ENCODE data around the gene CERS6.

The CERS6 gene

DNA sequence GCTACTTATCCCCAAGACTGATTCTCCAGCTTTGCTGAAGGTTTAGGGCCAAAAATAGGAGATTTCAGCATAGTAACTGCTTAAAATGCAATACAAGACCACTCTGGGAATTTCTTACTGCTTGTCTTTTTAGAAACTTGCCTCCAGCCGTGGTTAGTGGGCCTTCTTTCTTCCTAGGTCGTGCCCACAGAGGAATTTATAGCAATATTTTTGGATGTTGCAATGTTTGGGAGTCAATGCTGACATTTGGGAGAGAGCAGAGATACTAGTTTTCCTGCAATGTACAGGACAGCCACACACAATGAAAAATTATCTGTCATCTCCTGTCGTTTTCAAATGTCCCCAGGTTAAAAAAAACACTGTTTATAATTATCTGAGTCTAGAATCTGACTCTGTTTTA, 25.6 kb upstream of the CERS6 start:
- Histone ChIP-seq H3K36me3 (ENCODE audit: insufficient read depth, low read length) (no peaks in the 10 kb centered on the region), H3K4me3 (ENCODE audit: low read length) (no peak overlapping the region), H3K27me3 (ENCODE audit: insufficient read depth, low read length) (no peaks in the 10 kb centered on the region), H3K27ac (ENCODE audit: low read depth, low read length) (no peak overlapping the region), H3K9ac (ENCODE audit: low read depth, low read length) (no peak overlapping the region), H3K4me1 (ENCODE audit: insufficient read depth, low read length) (peaks cover 11% of the 10 kb centered on the region), H3K9me3 (ENCODE audit: insufficient read depth, low read depth, low read length) (no peaks in the 10 kb centered on the region)
- 81% methylated on average over 3 of the region's 3 CpGs for WGBS

GRCh38 chr2:168431301-168432024, 24.6 kb upstream of the CERS6 start:
- H3K27ac ChIP-seq (ENCODE audit: low read depth, low read length): no peak overlapping the region
- no peaks in the 10 kb centered on the region for H3K36me3 ChIP-seq (ENCODE audit: insufficient read depth, low read length)
- H3K9ac ChIP-seq (ENCODE audit: low read depth, low read length): no peak overlapping the region
- H3K27me3 ChIP-seq (ENCODE audit: insufficient read depth, low read length): no peaks in the 10 kb centered on the region
- H3K4me1 ChIP-seq (ENCODE audit: insufficient read depth, low read length): peaks cover 11% of the 10 kb centered on the region
- WGBS: 85% methylated on average over 1 of the region's 1 CpG
- H3K9me3 ChIP-seq (ENCODE audit: insufficient read depth, low read depth, low read length): no peaks in the 10 kb centered on the region
- H3K4me3 ChIP-seq (ENCODE audit: low read length): no peak overlapping the region

DNA sequence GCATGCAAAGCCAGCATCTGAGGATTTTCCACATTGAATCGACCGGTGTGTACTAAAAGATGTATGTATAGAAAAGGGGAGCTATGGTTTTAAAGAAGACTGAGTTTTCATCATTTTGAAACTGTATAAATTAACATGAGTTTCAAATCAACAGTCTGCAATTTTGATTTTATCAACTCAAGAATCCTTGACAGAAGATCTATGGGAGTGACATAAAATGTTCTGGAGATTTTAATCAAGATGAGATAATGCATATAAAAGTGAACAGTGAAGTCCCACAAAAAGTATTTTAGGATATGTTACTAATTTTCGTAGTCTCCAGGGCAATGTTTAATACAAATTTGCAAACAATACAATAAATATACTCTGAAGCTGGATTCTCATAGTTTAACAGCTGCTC, 24.0 kb upstream of the CERS6 start:
- Histone ChIP-seq H3K4me1 (ENCODE audit: insufficient read depth, low read length) (peaks cover 11% of the 10 kb centered on the region), H3K9me3 (ENCODE audit: insufficient read depth, low read depth, low read length) (no peaks in the 10 kb centered on the region), H3K9ac (ENCODE audit: low read depth, low read length) (no peak overlapping the region), H3K36me3 (ENCODE audit: insufficient read depth, low read length) (no peaks in the 10 kb centered on the region), H3K27me3 (ENCODE audit: insufficient read depth, low read length) (no peaks in the 10 kb centered on the region), H3K4me3 (ENCODE audit: low read length) (no peak overlapping the region), H3K27ac (ENCODE audit: low read depth, low read length) (no peak overlapping the region)
- WGBS: 82% methylated on average over 2 of the region's 3 CpGs

GRCh38 chr2:168432565-168433186, 23.4 kb upstream of the CERS6 start:
- 84% methylated on average over 3 of the region's 3 CpGs for WGBS
- Histone ChIP-seq H3K27me3 (ENCODE audit: insufficient read depth, low read length) (no peaks in the 10 kb centered on the region), H3K27ac (ENCODE audit: low read depth, low read length) (no peak overlapping the region), H3K9me3 (ENCODE audit: insufficient read depth, low read depth, low read length) (no peaks in the 10 kb centered on the region), H3K36me3 (ENCODE audit: insufficient read depth, low read length) (no peaks in the 10 kb centered on the region), H3K4me3 (ENCODE audit: low read length) (no peak overlapping the region), H3K4me1 (ENCODE audit: insufficient read depth, low read length) (peaks cover 11% of the 10 kb centered on the region), H3K9ac (ENCODE audit: low read depth, low read length) (no peak overlapping the region)

- H3K27me3 ChIP-seq (ENCODE audit: insufficient read depth, low read length): no peaks in the 10 kb centered on the region
- H3K4me1 ChIP-seq (ENCODE audit: insufficient read depth, low read length): peaks cover 11% of the 10 kb centered on the region
- H3K9me3 ChIP-seq (ENCODE audit: insufficient read depth, low read depth, low read length): no peaks in the 10 kb centered on the region
- no peak overlapping the region for H3K27ac ChIP-seq (ENCODE audit: low read depth, low read length)
- WGBS: 100% methylated on average over 2 of the region's 2 CpGs
- H3K36me3 ChIP-seq (ENCODE audit: insufficient read depth, low read length): no peaks in the 10 kb centered on the region
- H3K4me3 ChIP-seq (ENCODE audit: low read length): no peak overlapping the region
- no peak overlapping the region for H3K9ac ChIP-seq (ENCODE audit: low read depth, low read length)
These were observed 22.5 kb upstream of the CERS6 start for GRCh38 chr2:168433527-168433926.

DNA sequence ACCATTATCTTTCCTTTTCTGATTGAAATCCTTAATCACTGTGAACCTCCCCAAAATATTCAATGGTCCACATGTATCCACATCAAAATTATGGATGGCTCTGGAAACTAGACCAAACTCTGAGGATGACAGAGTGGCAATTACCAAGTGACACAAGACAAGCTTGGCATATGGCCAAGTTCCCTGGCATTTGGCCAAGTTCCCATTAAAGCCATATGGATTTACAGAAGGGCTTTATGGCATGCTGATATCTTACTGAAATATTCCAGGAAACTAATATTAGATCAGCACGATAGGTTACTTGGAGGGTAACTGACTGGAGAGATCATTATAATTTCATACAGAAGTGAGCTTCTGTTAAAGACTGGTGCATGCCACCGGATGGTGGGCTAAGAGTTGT, 21.9 kb upstream of the CERS6 start:
- Histone ChIP-seq H3K4me3 (ENCODE audit: low read length) (no peak overlapping the region), H3K27me3 (ENCODE audit: insufficient read depth, low read length) (no peaks in the 10 kb centered on the region), H3K9me3 (ENCODE audit: insufficient read depth, low read depth, low read length) (no peaks in the 10 kb centered on the region), H3K36me3 (ENCODE audit: insufficient read depth, low read length) (no peaks in the 10 kb centered on the region), H3K27ac (ENCODE audit: low read depth, low read length) (no peak overlapping the region), H3K4me1 (ENCODE audit: insufficient read depth, low read length) (peaks cover 11% of the 10 kb centered on the region), H3K9ac (ENCODE audit: low read depth, low read length) (no peak overlapping the region)
- 92% methylated on average over 2 of the region's 2 CpGs for WGBS

DNA sequence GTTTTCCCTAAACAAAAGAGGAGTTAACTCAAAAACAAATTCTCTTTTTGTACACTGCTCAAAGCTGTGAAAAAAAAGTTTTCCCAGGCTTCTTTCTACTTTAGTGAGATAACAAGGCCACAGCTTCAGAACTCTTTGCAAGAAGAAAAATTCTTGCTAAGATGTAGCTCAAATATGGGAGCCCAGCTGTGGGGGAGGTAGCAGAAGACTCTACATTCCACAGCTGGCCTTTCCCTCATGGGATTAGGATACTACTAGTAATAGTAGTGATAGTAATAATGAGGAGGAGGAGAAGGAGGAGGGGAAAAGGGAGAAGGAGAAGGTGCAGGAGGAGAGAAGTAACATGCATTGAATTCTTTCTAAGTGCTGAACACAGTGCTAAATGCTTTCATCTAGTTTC, 19.2 kb upstream of the CERS6 start:
- Histone ChIP-seq H3K27me3 (ENCODE audit: insufficient read depth, low read length) (no peaks in the 10 kb centered on the region), H3K4me1 (ENCODE audit: insufficient read depth, low read length) (peaks cover 4% of the 10 kb centered on the region), H3K4me3 (ENCODE audit: low read length) (no peak overlapping the region), H3K27ac (ENCODE audit: low read depth, low read length) (no peak overlapping the region), H3K9ac (ENCODE audit: low read depth, low read length) (no peak overlapping the region), H3K36me3 (ENCODE audit: insufficient read depth, low read length) (no peaks in the 10 kb centered on the region), H3K9me3 (ENCODE audit: insufficient read depth, low read depth, low read length) (no peaks in the 10 kb centered on the region)

GRCh38 chr2:168438553-168438952, 17.5 kb upstream of the CERS6 start:
- Histone ChIP-seq H3K9me3 (ENCODE audit: insufficient read depth, low read depth, low read length) (no peaks in the 10 kb centered on the region), H3K36me3 (ENCODE audit: insufficient read depth, low read length) (no peaks in the 10 kb centered on the region), H3K4me1 (ENCODE audit: insufficient read depth, low read length) (no peaks in the 10 kb centered on the region), H3K27me3 (ENCODE audit: insufficient read depth, low read length) (no peaks in the 10 kb centered on the region), H3K4me3 (ENCODE audit: low read length) (no peak overlapping the region), H3K9ac (ENCODE audit: low read depth, low read length) (no peak overlapping the region), H3K27ac (ENCODE audit: low read depth, low read length) (no peak overlapping the region)
- WGBS: 97% methylated on average over 6 of the region's 6 CpGs

GRCh38 chr2:168439536-168439935, 16.5 kb upstream of the CERS6 start:
- Histone ChIP-seq H3K4me3 (ENCODE audit: low read length) (no peak overlapping the region), H3K27me3 (ENCODE audit: insufficient read depth, low read length) (no peaks in the 10 kb centered on the region), H3K4me1 (ENCODE audit: insufficient read depth, low read length) (no peaks in the 10 kb centered on the region), H3K36me3 (ENCODE audit: insufficient read depth, low read length) (no peaks in the 10 kb centered on the region), H3K9me3 (ENCODE audit: insufficient read depth, low read depth, low read length) (no peaks in the 10 kb centered on the region), H3K27ac (ENCODE audit: low read depth, low read length) (no peak overlapping the region), H3K9ac (ENCODE audit: low read depth, low read length) (no peak overlapping the region)
- 100% methylated on average over 3 of the region's 3 CpGs for WGBS

DNA sequence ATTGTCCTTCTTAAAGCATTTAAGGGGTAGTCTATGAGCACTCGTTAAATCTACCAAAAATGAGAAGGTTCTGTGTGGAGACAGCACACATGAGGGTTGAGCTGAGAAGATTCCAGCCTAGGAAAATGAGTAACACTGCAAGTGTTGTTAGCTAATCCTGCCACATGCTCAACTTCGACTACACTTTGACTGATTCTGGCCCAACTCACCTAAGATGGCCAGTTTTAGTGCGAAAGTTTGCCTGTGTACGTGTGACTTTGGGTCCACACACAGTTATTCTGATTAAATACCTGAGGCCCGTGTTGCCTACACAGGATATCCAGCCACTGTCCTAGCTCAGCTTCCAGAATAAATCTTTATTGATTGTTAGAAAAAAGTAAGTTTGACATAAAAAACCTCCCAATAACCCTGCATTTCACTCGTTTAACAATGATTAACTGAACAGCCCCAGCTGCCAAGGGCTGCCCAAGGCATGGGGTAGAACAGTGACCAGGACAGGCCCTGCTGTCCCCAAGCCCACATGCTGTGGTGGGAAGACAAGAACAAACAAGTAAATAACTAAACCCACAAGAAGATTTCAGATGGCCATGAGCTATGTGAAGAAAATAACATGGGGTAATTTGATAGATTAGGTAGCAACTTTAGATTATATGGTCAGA, 14.7 kb upstream of the CERS6 start:
- WGBS: 88% methylated on average over 6 of the region's 6 CpGs
- no peaks in the 10 kb centered on the region for H3K27me3 ChIP-seq (ENCODE audit: insufficient read depth, low read length)

DNA sequence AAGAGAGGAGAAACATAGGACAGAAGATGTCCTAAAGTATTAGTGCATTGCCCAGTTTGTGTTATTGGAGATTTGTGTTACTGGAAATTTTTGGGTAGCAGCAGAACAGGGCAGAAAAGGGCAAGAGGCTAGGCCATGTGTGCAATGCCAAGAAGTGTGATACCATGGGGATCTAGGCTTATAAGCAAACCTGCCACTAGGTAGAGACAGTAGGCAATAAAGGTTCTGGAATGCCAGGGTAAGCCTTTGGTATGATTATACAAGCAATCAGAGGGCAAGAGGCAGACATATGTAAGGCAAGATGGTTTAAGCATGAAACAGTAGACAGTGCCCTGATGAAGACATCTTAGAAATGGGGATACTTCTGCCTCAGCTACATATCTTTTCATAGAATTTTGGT, 12.3 kb upstream of the CERS6 start:
- Histone ChIP-seq H3K27ac (ENCODE audit: low read depth, low read length) (no peak overlapping the region), H3K4me1 (ENCODE audit: insufficient read depth, low read length) (no peaks in the 10 kb centered on the region)

More for the DNA sequence above, 14.7 kb upstream of the CERS6 start:
- H3K4me3 ChIP-seq (ENCODE audit: low read length): no peak overlapping the region
- no peak overlapping the region for H3K27ac ChIP-seq (ENCODE audit: low read depth, low read length)
- no peaks in the 10 kb centered on the region for H3K36me3 ChIP-seq (ENCODE audit: insufficient read depth, low read length)
- no peak overlapping the region for H3K9ac ChIP-seq (ENCODE audit: low read depth, low read length)
- H3K9me3 ChIP-seq (ENCODE audit: insufficient read depth, low read depth, low read length): peaks cover 5% of the 10 kb centered on the region; the same call in 1 of the 2 replicates
- no peaks in the 10 kb centered on the region for H3K4me1 ChIP-seq (ENCODE audit: insufficient read depth, low read length)

More for the DNA sequence above, 12.3 kb upstream of the CERS6 start:
- H3K4me3 ChIP-seq (ENCODE audit: low read length): no peak overlapping the region
- no peaks in the 10 kb centered on the region for H3K36me3 ChIP-seq (ENCODE audit: insufficient read depth, low read length)
- H3K27me3 ChIP-seq (ENCODE audit: insufficient read depth, low read length): no peaks in the 10 kb centered on the region
- peaks cover 5% of the 10 kb centered on the region; the same call in 1 of the 2 replicates for H3K9me3 ChIP-seq (ENCODE audit: insufficient read depth, low read depth, low read length)
- H3K9ac ChIP-seq (ENCODE audit: low read depth, low read length): no peak overlapping the region

Data from HUES64 (cell line).